ENCODE measurements around the gene ZXDA. TPM values are rescaled to one million over a fixed set of nuclear protein-coding genes. Genes with fewer than 3 reads are reported as not detected.
A peak's percentile ranks its signal among the peaks of the same experiment; 100 is the strongest.
"Not testable (repeated sequence)": the region's sequence is repeated elsewhere in the genome, so short reads cannot be mapped to it uniquely, and the experiment has no call there.

The ZXDA gene, protein sequence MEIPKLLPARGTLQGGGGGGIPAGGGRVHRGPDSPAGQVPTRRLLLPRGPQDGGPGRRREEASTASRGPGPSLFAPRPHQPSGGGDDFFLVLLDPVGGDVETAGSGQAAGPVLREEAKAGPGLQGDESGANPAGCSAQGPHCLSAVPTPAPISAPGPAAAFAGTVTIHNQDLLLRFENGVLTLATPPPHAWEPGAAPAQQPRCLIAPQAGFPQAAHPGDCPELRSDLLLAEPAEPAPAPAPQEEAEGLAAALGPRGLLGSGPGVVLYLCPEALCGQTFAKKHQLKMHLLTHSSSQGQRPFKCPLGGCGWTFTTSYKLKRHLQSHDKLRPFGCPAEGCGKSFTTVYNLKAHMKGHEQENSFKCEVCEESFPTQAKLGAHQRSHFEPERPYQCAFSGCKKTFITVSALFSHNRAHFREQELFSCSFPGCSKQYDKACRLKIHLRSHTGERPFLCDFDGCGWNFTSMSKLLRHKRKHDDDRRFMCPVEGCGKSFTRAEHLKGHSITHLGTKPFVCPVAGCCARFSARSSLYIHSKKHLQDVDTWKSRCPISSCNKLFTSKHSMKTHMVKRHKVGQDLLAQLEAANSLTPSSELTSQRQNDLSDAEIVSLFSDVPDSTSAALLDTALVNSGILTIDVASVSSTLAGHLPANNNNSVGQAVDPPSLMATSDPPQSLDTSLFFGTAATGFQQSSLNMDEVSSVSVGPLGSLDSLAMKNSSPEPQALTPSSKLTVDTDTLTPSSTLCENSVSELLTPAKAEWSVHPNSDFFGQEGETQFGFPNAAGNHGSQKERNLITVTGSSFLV
- 4.0 TPM for total RNA-seq
- long read RNA-seq, full-length matches to known transcripts = 10 of 10 reads
- long read RNA-seq, partial matches to known transcripts = 0 of 10 reads
- long read RNA-seq, other reads (novel, unspliced or antisense) = 0 of 10 reads

DNA sequence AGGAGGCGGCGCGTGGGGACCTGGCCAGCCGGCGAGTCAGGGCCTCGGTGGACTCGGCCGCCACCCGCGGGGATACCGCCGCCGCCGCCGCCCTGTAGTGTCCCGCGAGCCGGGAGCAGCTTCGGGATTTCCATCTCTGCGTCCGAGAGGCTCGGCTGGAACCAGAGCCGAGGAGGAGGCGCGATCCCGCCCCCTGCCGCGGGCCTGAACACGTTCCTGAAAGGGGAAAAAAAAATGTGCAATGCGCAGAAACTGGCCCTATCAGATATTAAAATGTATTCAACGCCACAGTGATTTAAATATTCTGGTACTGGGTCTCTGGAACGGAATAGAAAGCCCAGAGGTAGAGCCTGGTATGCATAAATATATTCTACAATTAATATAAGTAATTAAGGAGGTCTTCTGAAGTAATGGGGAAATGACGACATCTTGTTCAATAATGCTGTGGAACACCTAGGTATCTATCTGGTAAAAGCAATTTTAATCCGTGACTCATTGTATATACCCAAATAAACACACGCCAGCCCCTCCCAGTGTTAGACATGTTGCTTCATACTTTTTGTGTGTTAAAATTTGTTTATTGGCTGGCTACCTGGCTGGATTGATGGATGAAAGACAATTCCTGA lies at the start of gene ZXDA:
Gene ZXDA, minus strand, starts transcription at position 172 of the 626 bp plus-strand sequence. Its CDS starts 38 bp downstream, at position 134.
- intact Hi-C loops (cut with micrococcal nuclease); H3K27me3 ChIP-seq (ENCODE audit: low read depth); DNase-seq; H3K36me3 ChIP-seq; H3K9me3 ChIP-seq (replicated peaks): not testable (repeated sequence)
- Histone ChIP-seq H3K27ac (replicated peaks) (peak within 1 kb of the TSS; percentile 94), H3K4me3 (peak within 1 kb of the TSS; percentile 70), H3K4me1 (peaks cover 31% of the 10 kb centered on the region)
- TF ChIP-seq CTCF (IDR thresholded peaks at IDR 0.05; ENCODE audit: borderline replicate concordance) = peak; percentile 6

- Histone ChIP-seq H3K4me1 (no peaks in the 10 kb centered on the region), H3K36me3 (no peaks in the 10 kb centered on the region), H3K4me3 (no peak overlapping the region), H3K27me3 (ENCODE audit: low read depth) (no peaks in the 10 kb centered on the region), H3K9me3 (replicated peaks) (peaks cover 4% of the 10 kb centered on the region), H3K27ac (replicated peaks) (peak overlapping the region; percentile 42)
- peak; percentile 15 for DNase-seq
- no peak for TF ChIP-seq CTCF (IDR thresholded peaks at IDR 0.05; ENCODE audit: borderline replicate concordance)
- intact Hi-C loops (cut with micrococcal nuclease) = no loop called here
Observed at GRCh38 chrX:57952320-57952678, 42.0 kb upstream of the ZXDA start.

DNA sequence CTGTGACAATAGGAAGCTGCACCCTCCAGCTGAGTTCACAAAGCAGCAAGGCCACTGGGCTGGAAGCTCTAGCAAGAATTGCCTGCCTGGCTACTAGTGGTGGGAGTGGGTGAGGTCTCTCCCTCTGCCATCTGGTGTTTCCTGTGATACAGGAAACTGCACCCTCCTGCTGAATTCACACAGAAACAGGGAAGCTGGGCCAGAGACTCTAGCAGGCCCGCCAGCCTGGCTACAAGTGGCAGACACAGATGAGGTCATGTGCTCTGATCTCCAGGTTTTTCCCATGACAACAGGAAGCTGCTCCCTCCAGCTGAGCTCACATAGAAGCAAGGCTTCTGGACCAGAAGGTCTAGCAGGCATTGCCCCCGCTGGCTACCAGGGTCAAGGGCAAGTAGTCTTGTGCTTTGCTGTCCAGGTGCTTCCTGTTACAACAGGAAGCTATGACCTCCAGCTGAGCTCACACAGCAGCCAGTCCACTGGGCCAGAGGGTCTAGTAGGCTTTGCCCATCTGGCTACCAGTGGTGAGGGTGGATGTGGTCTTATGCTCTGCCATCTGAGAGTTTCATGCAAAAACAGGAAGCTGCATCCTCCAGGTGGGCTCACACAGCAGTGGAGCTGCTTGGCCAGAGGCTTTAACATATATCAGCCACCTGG lies 41.5 kb upstream of the ZXDA start:
- DNase-seq = peak; percentile 13
- no peak for TF ChIP-seq CTCF (IDR thresholded peaks at IDR 0.05; ENCODE audit: borderline replicate concordance)
- H3K4me1 ChIP-seq = no peaks in the 10 kb centered on the region
- no peaks in the 10 kb centered on the region for H3K9me3 ChIP-seq (replicated peaks)
- no peaks in the 10 kb centered on the region for H3K27me3 ChIP-seq (ENCODE audit: low read depth)
- intact Hi-C loops (cut with micrococcal nuclease) = no loop called here
- no peaks in the 10 kb centered on the region for H3K36me3 ChIP-seq
- no peak overlapping the region for H3K4me3 ChIP-seq
- peak overlapping the region; percentile 42 for H3K27ac ChIP-seq (replicated peaks)

DNA sequence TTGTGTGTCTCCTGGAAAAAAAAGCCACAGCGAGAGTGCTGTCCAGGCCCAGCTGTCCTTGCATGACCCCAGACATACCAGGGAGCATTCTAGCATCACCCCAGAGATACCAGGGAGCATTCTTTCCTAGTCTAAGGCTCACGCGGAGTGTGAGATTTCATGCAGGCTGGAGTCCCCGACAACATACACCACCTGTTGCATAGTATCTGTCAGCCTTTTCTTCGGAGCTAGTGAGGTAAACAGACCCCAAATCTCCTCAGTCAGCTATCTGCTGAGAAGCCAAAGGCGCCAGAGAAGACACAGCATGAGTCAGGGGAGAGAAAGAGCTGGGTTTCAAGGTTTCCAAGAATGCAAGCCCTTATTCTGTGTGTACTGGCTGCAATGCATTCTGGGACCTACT lies 23.1 kb upstream of the ZXDA start:
- Histone ChIP-seq H3K36me3 (no peaks in the 10 kb centered on the region), H3K27ac (replicated peaks) (no peak overlapping the region), H3K4me3 (no peak overlapping the region), H3K4me1 (no peaks in the 10 kb centered on the region), H3K27me3 (ENCODE audit: low read depth) (no peaks in the 10 kb centered on the region), H3K9me3 (replicated peaks) (no peaks in the 10 kb centered on the region)
- intact Hi-C loops (cut with micrococcal nuclease) = loop anchor here (5.0 kb wide), 1 partner anchor 111 kb away; no protein-coding TSS in a partner anchor
- DNase-seq = no peak
- TF ChIP-seq CTCF (IDR thresholded peaks at IDR 0.05; ENCODE audit: borderline replicate concordance) = no peak

DNA sequence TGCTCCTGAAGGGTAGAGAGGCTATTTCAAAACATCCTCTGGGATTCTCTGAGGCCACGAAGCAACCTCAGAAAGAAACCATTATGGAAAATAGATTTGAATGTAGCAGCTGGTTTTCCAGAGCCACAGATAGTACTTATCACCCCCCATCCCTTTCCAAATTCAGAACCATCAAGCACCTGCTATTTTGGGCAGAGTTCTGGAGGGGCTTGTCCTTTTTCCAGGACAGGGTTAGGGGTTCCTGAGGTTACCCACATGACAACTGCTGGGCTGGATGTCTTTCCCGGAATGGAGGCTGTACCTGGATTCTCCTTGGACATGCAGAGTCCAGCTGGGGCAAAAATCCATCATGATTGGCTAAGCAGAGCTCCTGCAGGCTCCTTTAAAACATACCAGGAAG lies 22.0 kb upstream of the ZXDA start:
- intact Hi-C loops (cut with micrococcal nuclease) = loop anchor here (5.0 kb wide), 1 partner anchor 110 kb away; no protein-coding TSS in a partner anchor
- Histone ChIP-seq H3K27me3 (ENCODE audit: low read depth) (no peaks in the 10 kb centered on the region), H3K4me3 (no peak overlapping the region), H3K36me3 (no peaks in the 10 kb centered on the region), H3K9me3 (replicated peaks) (no peaks in the 10 kb centered on the region), H3K27ac (replicated peaks) (no peak overlapping the region), H3K4me1 (no peaks in the 10 kb centered on the region)
- no peak for DNase-seq
- TF ChIP-seq CTCF (IDR thresholded peaks at IDR 0.05; ENCODE audit: borderline replicate concordance) = no peak
